GM23338 (cell line): ENCODE data around the gene SLC27A4. TPM values are rescaled to one million over a fixed set of nuclear protein-coding genes. Genes with fewer than 3 reads are reported as not detected.
A peak's percentile ranks its signal among the peaks of the same experiment; 100 is the strongest.

Experiments used
- ATAC-seq: fragments of 200-7000 bp; cut with Tn5 transposase; 3 replicates; pipeline ENCODE4 v1.9.1; 2020
- DNase-seq: peaks from one replicate; pipeline ENCODE4 v3.0.0-alpha.2; 2015; ENCODE audit warnings: low spot score
- H2AFZ ChIP-seq: fragments of 200-600 bp; sonication (generic); 2 replicates; pipeline ENCODE4 v1.8.0; 2016; ENCODE audit warnings: antibody characterized with exemption, mild to moderate bottlenecking, moderate library complexity
- H3F3A ChIP-seq: fragments of 200-600 bp; sonication (generic); replicated peaks from 2 replicates; pipeline ENCODE4 v1.8.0; 2017; ENCODE audit warnings: antibody characterized with exemption, mixed run types, low read depth
- H3K27ac ChIP-seq: fragments of 200-600 bp; sonication (generic); 2 replicates; pipeline ENCODE4 v1.6.1; 2016; ENCODE audit warnings: low read depth
- H3K27me3 ChIP-seq: fragments of 200-600 bp; sonication (generic); 2 replicates; pipeline ENCODE4 v1.8.0; 2016; ENCODE audit warnings: mild to moderate bottlenecking, mixed run types, moderate library complexity; ENCODE audit not compliant: insufficient read depth
- H3K36me3 ChIP-seq: fragments of 200-600 bp; sonication (generic); 2 replicates; pipeline ENCODE4 v1.8.0; 2016; ENCODE audit warnings: mild to moderate bottlenecking; ENCODE audit not compliant: insufficient read depth
- H3K4me1 ChIP-seq: fragments of 200-600 bp; sonication (generic); 2 replicates; pipeline ENCODE4 v1.8.0; 2016; ENCODE audit warnings: mild to moderate bottlenecking, moderate library complexity; ENCODE audit not compliant: insufficient read depth
- H3K4me2 ChIP-seq: fragments of 200-600 bp; sonication (generic); 2 replicates; pipeline ENCODE4 v1.7.1; 2017; ENCODE audit warnings: mixed run types
- H3K4me3 ChIP-seq: fragments of 200-600 bp; sonication (generic); 2 replicates; pipeline ENCODE4 v1.6.1; 2016; ENCODE audit warnings: mixed run types
- H3K79me2 ChIP-seq: fragments of 200-600 bp; sonication (generic); replicated peaks from 2 replicates; pipeline ENCODE4 v1.8.0; 2017; ENCODE audit warnings: mild to moderate bottlenecking; ENCODE audit not compliant: insufficient read depth
- H3K9me2 ChIP-seq: fragments of 200-600 bp; sonication (generic); 2 replicates; pipeline ENCODE4 v1.8.0; 2017; ENCODE audit not compliant: insufficient read depth
- H4K20me1 ChIP-seq: fragments of 200-600 bp; sonication (generic); replicated peaks from 2 replicates; pipeline ENCODE4 v1.8.0; 2017; ENCODE audit warnings: mild to moderate bottlenecking; ENCODE audit not compliant: insufficient read depth
- H3K27ac Mint-ChIP-seq: 2 replicates; pipeline ENCODE4 v1.8.0; 2020; ENCODE audit warnings: inconsistent platforms, mild to moderate bottlenecking, moderate library complexity, mixed read lengths
- H3K27me3 Mint-ChIP-seq: 3 replicates; pipeline ENCODE4 v1.8.0; 2022; ENCODE audit warnings: low read depth, mild to moderate bottlenecking, moderate library complexity, mixed read lengths, inconsistent platforms; ENCODE audit not compliant: insufficient read depth, poor library complexity
- H3K36me3 Mint-ChIP-seq: 3 replicates; pipeline ENCODE4 v1.8.0; 2021; ENCODE audit warnings: low read depth, mild to moderate bottlenecking, inconsistent platforms, moderate library complexity, mixed read lengths
- H3K4me1 Mint-ChIP-seq: 3 replicates; pipeline ENCODE4 v1.8.0; 2020; ENCODE audit warnings: mild to moderate bottlenecking, inconsistent platforms, mixed read lengths
- H3K4me3 Mint-ChIP-seq: 3 replicates; pipeline ENCODE4 v1.8.0; 2021; ENCODE audit warnings: moderate library complexity, mild to moderate bottlenecking, inconsistent platforms, mixed read lengths
- H3K9me3 Mint-ChIP-seq: 3 replicates; pipeline ENCODE4 v1.8.0; 2020; ENCODE audit warnings: moderate library complexity, mild to moderate bottlenecking, inconsistent platforms, mixed read lengths
- CREB1 ChIP-seq: fragments of 250-450 bp; sonication (Bioruptor Pico); IDR thresholded peaks from 2 replicates; pipeline ENCODE4 v1.5.0; 2020; ENCODE audit warnings: low read depth, mild to moderate bottlenecking, moderate library complexity
- CTCF ChIP-seq, 2 experiments: fragments of 200-600 bp in 1 of 2; sonication (generic) in 1 of 2; conservative IDR thresholded peaks; 2 replicates each; pipeline versions ENCODE4 v1.5.1 to v1.6.1; 2016 to 2017; ENCODE audit warnings: antibody characterized with exemption in 2 of 2, low read depth in 2 of 2, mild to moderate bottlenecking in 2 of 2, moderate library complexity in 1 of 2
- ETS1 ChIP-seq: IDR thresholded peaks from 2 replicates; pipeline ENCODE4 v1.6.1; 2016; ENCODE audit warnings: antibody characterized with exemption
- EZH2 ChIP-seq: fragments of 200-600 bp; sonication (generic); IDR thresholded peaks from one replicate; pipeline ENCODE4 v1.8.0; 2017; ENCODE audit warnings: antibody characterized with exemption, mild to moderate bottlenecking, low read depth; ENCODE audit not compliant: unreplicated experiment
- JUNB ChIP-seq: IDR thresholded peaks from one replicate; pipeline ENCODE4 v1.6.1; 2016; ENCODE audit warnings: antibody characterized with exemption; ENCODE audit not compliant: unreplicated experiment
- NANOG ChIP-seq: IDR thresholded peaks from 2 replicates; pipeline ENCODE4 v1.6.1; 2016; ENCODE audit warnings: antibody characterized with exemption, borderline replicate concordance
- POLR2AphosphoS5 ChIP-seq: IDR thresholded peaks from 2 replicates; pipeline ENCODE4 v1.6.1; 2016; ENCODE audit warnings: antibody characterized with exemption, low read depth
- ZNF114 ChIP-seq: fragments of 250-450 bp; sonication (Bioruptor Pico); IDR thresholded peaks from 2 replicates; pipeline ENCODE4 v1.5.0; 2020; ENCODE audit warnings: mild to moderate bottlenecking, moderate library complexity
- ZNF331 ChIP-seq: fragments of 250-450 bp; sonication (Bioruptor Pico); IDR thresholded peaks from 2 replicates; pipeline ENCODE4 v1.5.0; 2020; ENCODE audit warnings: low read depth, mild to moderate bottlenecking, moderate library complexity
- ZNF462 ChIP-seq: fragments of 250-450 bp; sonication (Bioruptor Pico); IDR thresholded peaks from 2 replicates; pipeline ENCODE4 v1.5.0; 2020; ENCODE audit warnings: mild to moderate bottlenecking, moderate library complexity
- polyA plus RNA-seq: library from polyadenylated mRNA; unstranded; fragments of >200 nt; fragmentation: Nextera tagmentation; extraction: Ambion mirVana; gene quantifications from 2 replicates; pipeline ENCODE4 v1.2.1, GENCODE V29; 2016
- total RNA-seq: library from RNA; depleted of rRNA; stranded (reverse); fragments of >200 nt; shearing (Covaris generic); gene quantifications from 2 replicates; pipeline ENCODE4 v1.2.3, GENCODE V29; 2014

The SLC27A4 gene
- total and polyA plus RNA-seq, 2 experiments from 2014 or later: 7.9 to 25.3 TPM

DNA sequence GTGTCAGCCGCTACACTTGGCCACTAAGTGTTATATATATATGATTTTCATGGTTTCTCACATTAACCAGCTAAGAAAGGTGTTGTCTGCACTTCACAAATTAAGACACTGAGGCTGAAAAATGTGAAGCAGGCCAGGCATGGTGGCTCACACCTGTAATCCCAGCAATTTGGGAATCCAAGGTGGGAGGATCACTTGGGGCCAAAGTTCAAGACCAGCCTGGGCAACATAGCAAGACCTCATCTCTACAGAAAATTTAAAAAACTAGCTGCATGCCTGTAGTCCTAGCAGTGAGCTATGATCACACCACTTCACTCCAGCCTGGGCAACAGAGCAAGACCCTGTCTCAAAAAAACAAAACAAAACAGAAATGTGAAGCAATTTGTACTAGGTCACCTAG lies 15.9 kb upstream of the SLC27A4 start:
- Mint-ChIP-seq H3K4me1 (no peaks in the 10 kb centered on the region; the same call in 2 of the 3 replicates), H3K4me3 (peak overlapping the region; percentile 30; the same call in 2 of the 3 replicates), H3K36me3 (peaks cover 19% of the 10 kb centered on the region), H3K9me3 (no peaks in the 10 kb centered on the region), H3K27me3 (peaks cover 19% of the 10 kb centered on the region), H3K27ac (no peak overlapping the region)
- no peaks in the 10 kb centered on the region; the same call in none of the 2 replicates for H4K20me1 ChIP-seq
- peaks cover 7% of the 10 kb centered on the region for H3K4me1 ChIP-seq
- peaks cover 18% of the 10 kb centered on the region for H3K79me2 ChIP-seq
- no peak for ATAC-seq
- H3K27ac ChIP-seq: no peak overlapping the region
- H3K36me3 ChIP-seq: peaks cover 6% of the 10 kb centered on the region; the same call in 1 of the 2 replicates
- TF ChIP-seq ETS1 (no peak), ZNF114 (no peak), CTCF (conservative IDR thresholded peaks at IDR 0.05; ENCODE audit: low read depth in 2 of 2) (no peak), ZNF462 (CRISPR knock-in tag) (no peak), CREB1 (CRISPR knock-in tag) (no peak), JUNB (no peak), ZNF331 (CRISPR knock-in tag) (no peak), EZH2 (no peak), POLR2AphosphoS5 (no peak), NANOG (no peak)
- H3K9me2 ChIP-seq: no peaks in the 10 kb centered on the region
- H3K4me2 ChIP-seq: no peak overlapping the region
- DNase-seq: no peak
- H3K4me3 ChIP-seq: peak overlapping the region; percentile 99; the same call in 1 of the 2 replicates
- H3K27me3 ChIP-seq: no peaks in the 10 kb centered on the region
- no peak overlapping the region for H2AFZ ChIP-seq
- peaks cover 5% of the 10 kb centered on the region; the same call in 1 of the 2 replicates for H3F3A ChIP-seq
